ENCODE data around the gene KCNK2. TPM values are rescaled to one million over a fixed set of nuclear protein-coding genes. Genes with fewer than 3 reads are reported as not detected.

KCNK2 gene
- total RNA-seq, 6 experiments from 2014 or later: 0.06 to 0.31 (median 0.12) TPM; not detected in 3

DNA sequence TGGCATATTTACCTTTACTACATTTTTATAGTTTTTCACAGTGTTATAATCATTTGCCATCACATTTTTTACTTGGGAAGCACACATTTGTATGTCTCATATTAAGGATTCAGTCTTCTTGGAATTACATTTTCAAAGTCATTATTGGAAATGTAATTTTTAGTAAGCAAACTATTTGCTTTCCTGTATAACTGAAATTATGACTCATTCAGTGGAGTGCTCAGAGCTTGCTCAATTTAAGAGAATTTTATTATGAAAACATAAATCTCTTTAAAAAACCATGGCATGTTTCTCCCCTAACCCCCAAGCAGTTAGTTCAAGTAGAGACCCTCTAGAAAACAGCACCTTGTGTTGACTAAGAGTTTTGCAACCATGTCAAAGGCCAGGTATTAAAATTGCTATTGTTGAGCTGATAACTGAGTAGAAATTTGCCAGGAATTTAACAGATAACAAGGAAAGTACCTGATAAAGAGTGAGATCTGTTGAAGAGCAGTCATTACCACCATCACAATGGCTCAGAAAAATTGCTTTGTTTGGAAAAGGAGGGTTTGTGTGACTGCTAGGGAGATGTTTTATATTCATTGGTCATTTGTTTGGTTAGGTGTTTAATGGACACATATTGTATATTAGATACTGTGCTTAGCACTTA, 105.9 kb downstream of the KCNK2 start:
- Histone ChIP-seq H3K4me1 (no peaks in the 10 kb centered on the region), H3K9me3 (no peaks in the 10 kb centered on the region), H3K27me3 (no peaks in the 10 kb centered on the region), H3K27ac (no peak overlapping the region), H3K4me3 (no peak overlapping the region), H3K36me3 (no peaks in the 10 kb centered on the region)
- intact Hi-C loops (cut with DNase I): no loop called here
- no peak for DNase-seq
- no peak for ATAC-seq
- TF ChIP-seq POLR2A (IDR thresholded peaks at IDR 0.05): no peak
- TF ChIP-seq, protein P1, sequence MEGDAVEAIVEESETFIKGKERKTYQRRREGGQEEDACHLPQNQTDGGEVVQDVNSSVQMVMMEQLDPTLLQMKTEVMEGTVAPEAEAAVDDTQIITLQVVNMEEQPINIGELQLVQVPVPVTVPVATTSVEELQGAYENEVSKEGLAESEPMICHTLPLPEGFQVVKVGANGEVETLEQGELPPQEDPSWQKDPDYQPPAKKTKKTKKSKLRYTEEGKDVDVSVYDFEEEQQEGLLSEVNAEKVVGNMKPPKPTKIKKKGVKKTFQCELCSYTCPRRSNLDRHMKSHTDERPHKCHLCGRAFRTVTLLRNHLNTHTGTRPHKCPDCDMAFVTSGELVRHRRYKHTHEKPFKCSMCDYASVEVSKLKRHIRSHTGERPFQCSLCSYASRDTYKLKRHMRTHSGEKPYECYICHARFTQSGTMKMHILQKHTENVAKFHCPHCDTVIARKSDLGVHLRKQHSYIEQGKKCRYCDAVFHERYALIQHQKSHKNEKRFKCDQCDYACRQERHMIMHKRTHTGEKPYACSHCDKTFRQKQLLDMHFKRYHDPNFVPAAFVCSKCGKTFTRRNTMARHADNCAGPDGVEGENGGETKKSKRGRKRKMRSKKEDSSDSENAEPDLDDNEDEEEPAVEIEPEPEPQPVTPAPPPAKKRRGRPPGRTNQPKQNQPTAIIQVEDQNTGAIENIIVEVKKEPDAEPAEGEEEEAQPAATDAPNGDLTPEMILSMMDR (IDR thresholded peaks at IDR 0.05): no peak

DNA sequence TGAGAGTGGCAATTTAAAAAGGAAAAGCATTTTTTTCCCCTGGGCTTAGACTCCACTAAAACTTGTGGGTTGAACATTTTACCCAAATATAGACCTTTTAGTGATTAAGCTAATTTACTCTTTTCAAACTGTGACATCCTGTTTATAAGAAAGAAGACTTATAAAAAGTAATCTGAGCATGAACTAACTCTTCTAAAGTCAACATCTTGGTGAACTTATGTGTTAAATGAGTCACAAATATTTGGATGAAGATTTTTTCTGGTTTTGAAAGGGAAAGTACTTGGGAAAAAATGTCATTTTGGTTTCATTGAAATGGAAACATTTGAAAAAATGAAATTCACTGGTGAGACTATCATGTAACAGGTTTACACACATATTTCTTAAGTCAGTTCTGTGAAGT, 109.8 kb downstream of the KCNK2 start:
- no peak for TF ChIP-seq POLR2A (IDR thresholded peaks at IDR 0.05)
- TF ChIP-seq, protein P1 (IDR thresholded peaks at IDR 0.05): no peak
- intact Hi-C loops (cut with DNase I): no loop called here
- Histone ChIP-seq H3K36me3 (no peaks in the 10 kb centered on the region), H3K27me3 (no peaks in the 10 kb centered on the region), H3K4me3 (no peak overlapping the region), H3K9me3 (no peaks in the 10 kb centered on the region), H3K4me1 (no peaks in the 10 kb centered on the region), H3K27ac (no peak overlapping the region)
- no peak for DNase-seq
- ATAC-seq: no peak

DNA sequence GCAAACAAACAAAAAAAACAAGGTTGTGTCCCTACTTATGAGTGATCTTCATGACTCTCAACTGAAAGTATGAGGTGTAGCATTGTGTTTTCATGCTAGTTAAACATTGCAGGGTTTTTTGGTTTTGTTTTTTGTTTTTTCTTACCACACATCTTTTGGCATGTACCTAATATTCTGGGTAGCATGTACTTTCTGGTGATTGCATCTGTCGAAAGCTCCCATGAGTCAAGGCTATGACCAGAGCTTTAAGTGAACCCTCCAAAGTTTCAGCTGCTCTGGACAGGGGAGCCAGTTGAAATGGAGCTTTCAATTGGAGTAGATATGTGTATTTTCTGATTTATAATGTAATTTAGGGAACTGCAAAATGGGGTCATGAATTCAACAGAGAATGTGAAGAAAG, 115.5 kb downstream of the KCNK2 start:
- Histone ChIP-seq H3K4me1 (no peaks in the 10 kb centered on the region), H3K9me3 (no peaks in the 10 kb centered on the region), H3K27ac (no peak overlapping the region), H3K27me3 (no peaks in the 10 kb centered on the region), H3K4me3 (no peak overlapping the region), H3K36me3 (no peaks in the 10 kb centered on the region)
- intact Hi-C loops (cut with DNase I): no loop called here
- DNase-seq (no peak), ATAC-seq (no peak)
- TF ChIP-seq, protein P1 (IDR thresholded peaks at IDR 0.05): no peak
- no peak for TF ChIP-seq POLR2A (IDR thresholded peaks at IDR 0.05)
- 73% methylated on average over 1 of the region's 1 CpG for WGBS (ENCODE audit: insufficient coverage, low coverage, low lambda C conversion rate, missing lambda C conversion rate)

DNA sequence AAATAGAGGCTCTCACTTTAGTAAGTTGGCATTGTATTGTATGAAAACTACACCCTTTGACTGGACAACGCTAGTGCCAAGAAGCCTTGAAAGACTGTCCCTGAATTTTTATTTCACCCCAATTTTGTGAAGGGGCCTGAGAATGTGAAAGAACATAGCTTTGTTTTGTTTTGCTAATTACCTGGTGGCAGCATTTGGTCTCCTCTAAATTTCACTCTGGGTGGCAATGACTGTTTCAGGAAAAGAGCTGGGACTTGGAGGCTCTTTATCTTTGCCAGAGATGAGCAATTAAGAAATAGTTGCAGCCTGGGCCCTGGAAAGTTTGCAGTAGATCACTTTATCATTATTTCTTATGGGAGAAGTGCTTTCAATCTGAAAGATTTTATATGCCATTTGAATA, 117.6 kb downstream of the KCNK2 start:
- ATAC-seq: no peak
- intact Hi-C loops (cut with DNase I): no loop called here
- H3K36me3 ChIP-seq: no peaks in the 10 kb centered on the region
- no peak overlapping the region for H3K4me3 ChIP-seq
- DNase-seq: no peak
- no peaks in the 10 kb centered on the region for H3K27me3 ChIP-seq
- H3K4me1 ChIP-seq: no peaks in the 10 kb centered on the region
- no peaks in the 10 kb centered on the region for H3K9me3 ChIP-seq
- TF ChIP-seq POLR2A (IDR thresholded peaks at IDR 0.05): no peak
- TF ChIP-seq, protein P1 (IDR thresholded peaks at IDR 0.05): no peak
- WGBS (ENCODE audit: insufficient coverage, low coverage, low lambda C conversion rate, missing lambda C conversion rate): 60% methylated on average over 1 of the region's 1 CpG
- H3K27ac ChIP-seq: no peak overlapping the region

DNA sequence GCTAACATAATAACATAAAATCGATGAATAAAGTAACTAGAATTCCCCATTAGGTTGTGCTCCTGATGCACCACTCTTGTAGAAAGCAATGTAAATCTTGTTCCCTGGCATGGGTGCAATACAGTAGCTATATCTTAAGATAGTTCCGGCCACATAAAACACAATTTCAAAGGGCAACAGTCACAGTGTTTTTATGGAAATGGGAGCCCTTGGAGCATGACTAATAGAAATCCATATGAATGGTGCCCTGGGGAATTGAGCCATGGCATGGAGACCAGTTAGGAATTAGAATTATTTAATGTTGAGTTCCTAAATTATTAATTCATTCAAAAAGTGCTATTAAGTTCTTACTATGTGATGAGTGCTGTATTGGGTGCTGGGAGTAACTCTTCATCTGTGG, 118.7 kb downstream of the KCNK2 start:
- Histone ChIP-seq H3K4me3 (no peak overlapping the region), H3K4me1 (no peaks in the 10 kb centered on the region), H3K9me3 (no peaks in the 10 kb centered on the region), H3K27me3 (no peaks in the 10 kb centered on the region), H3K36me3 (no peaks in the 10 kb centered on the region), H3K27ac (no peak overlapping the region)
- 67% methylated on average over 2 of the region's 2 CpGs for WGBS (ENCODE audit: insufficient coverage, low coverage, low lambda C conversion rate, missing lambda C conversion rate)
- DNase-seq (no peak), ATAC-seq (no peak)
- intact Hi-C loops (cut with DNase I): no loop called here
- TF ChIP-seq POLR2A (IDR thresholded peaks at IDR 0.05): no peak
- TF ChIP-seq, protein P1 (IDR thresholded peaks at IDR 0.05): no peak
